SK-N-SH (cell line): ENCODE measurements around the gene HERC3. TPM values are rescaled to one million over a fixed set of nuclear protein-coding genes. Genes with fewer than 3 reads are reported as not detected.

Experiments used
- CTCF ChIA-PET: fragments of 300-600, 350-600 bp; formaldehyde crosslinking; extraction: SDS; loops from one replicate; lab custom pipeline; 2021; lab: Yijun Ruan, JAX
- POLR2A ChIA-PET: fragments of 350-600 bp; sonication (Branson Sonifier 250); formaldehyde crosslinking; extraction: SDS; loops from one replicate; lab custom pipeline; 2020; ENCODE audit warnings: antibody characterized with exemption, inconsistent platforms; lab: Yijun Ruan, JAX
- DNase-seq: peaks from one replicate; pipeline ENCODE4 v3.0.0; 2012
- H2AFZ ChIP-seq: fragments of 200-600 bp; sonication (generic); 2 replicates; pipeline ENCODE4 v1.8.1; 2016; ENCODE audit warnings: antibody characterized with exemption, mild to moderate bottlenecking, low read depth
- H3F3A ChIP-seq: fragments of 200-600 bp; sonication (generic); replicated peaks from 2 replicates; pipeline ENCODE3; 2016; ENCODE audit warnings: antibody characterized with exemption, mild to moderate bottlenecking; ENCODE audit not compliant: insufficient read depth
- H3K27ac ChIP-seq, 2 experiments: fragments of 200-500 bp in 1 of 2; fragments of 200-600 bp in 1 of 2; sonication (Bioruptor generic) in 1 of 2; sonication (generic), shearing (Covaris generic) in 1 of 2; 2 replicates each; pipeline versions ENCODE4 v1.5.1 to v1.6.1; 2014 to 2016; ENCODE audit warnings: low read depth in 2 of 2, inconsistent platforms in 1 of 2, low read length in 1 of 2, mild to moderate bottlenecking in 1 of 2, mixed read lengths in 1 of 2
- H3K27me3 ChIP-seq: fragments of 200-600 bp; sonication (generic), shearing (Covaris generic); 2 replicates; pipeline ENCODE4 v1.6.1; 2016; ENCODE audit warnings: mixed run types; ENCODE audit not compliant: insufficient read depth
- H3K36me3 ChIP-seq, 2 experiments: fragments of 200-500 bp in 1 of 2; fragments of 200-600 bp in 1 of 2; sonication (Bioruptor generic) in 1 of 2; sonication (generic) in 1 of 2; replicated peaks in 1 of 2; 2 replicates each; pipeline versions ENCODE3 to v1.5.1; 2014 to 2016; ENCODE audit warnings: low read length in 1 of 2, mild to moderate bottlenecking in 1 of 2; ENCODE audit not compliant: insufficient read depth in 2 of 2, control insufficient read depth in 1 of 2
- H3K4me1 ChIP-seq, 2 experiments: fragments of 200-500 bp in 1 of 2; fragments of 200-600 bp in 1 of 2; sonication (Bioruptor generic) in 1 of 2; sonication (generic), shearing (Covaris generic) in 1 of 2; 2 replicates each; pipeline versions ENCODE4 v1.5.1 to v1.6.1; 2014 to 2016; ENCODE audit warnings: low read depth in 1 of 2, low read length in 1 of 2, mixed run types in 1 of 2; ENCODE audit not compliant: insufficient read depth in 2 of 2, control insufficient read depth in 1 of 2
- H3K4me2 ChIP-seq: fragments of 200-600 bp; sonication (generic), shearing (Covaris generic); 2 replicates; pipeline ENCODE4 v1.6.1; 2017; ENCODE audit warnings: mixed run types
- H3K4me3 ChIP-seq, 2 experiments: fragments of 200-500 bp in 1 of 2; fragments of 200-600 bp in 1 of 2; sonication (Bioruptor generic) in 1 of 2; sonication (generic), shearing (Covaris generic) in 1 of 2; 2 replicates each; pipeline versions ENCODE4 v1.5.1 to v1.8.1; 2014 to 2016; ENCODE audit warnings: low read depth in 2 of 2, inconsistent platforms in 1 of 2, low read length in 1 of 2, mild to moderate bottlenecking in 1 of 2, mixed read lengths in 1 of 2, moderate library complexity in 1 of 2
- H3K79me2 ChIP-seq: fragments of 200-600 bp; sonication (generic); 2 replicates; pipeline ENCODE4 v1.8.1; 2017; ENCODE audit warnings: mild to moderate bottlenecking; ENCODE audit not compliant: insufficient read depth
- H3K9ac ChIP-seq: fragments of 200-600 bp; sonication (generic); 2 replicates; pipeline ENCODE4 v1.6.1; 2017; ENCODE audit warnings: mixed run types
- H3K9me2 ChIP-seq: fragments of 200-600 bp; sonication (generic); 2 replicates; pipeline ENCODE4 v1.6.1; 2017; ENCODE audit warnings: mixed run types
- H3K9me3 ChIP-seq: fragments of 200-600 bp; sonication (generic); 2 replicates; pipeline ENCODE4 v1.6.1; 2017; ENCODE audit warnings: mixed run types, mild to moderate bottlenecking, moderate library complexity
- H4K20me1 ChIP-seq: fragments of 200-600 bp; sonication (generic); 2 replicates; pipeline ENCODE4 v1.6.1; 2017; ENCODE audit warnings: mild to moderate bottlenecking, mixed run types; ENCODE audit not compliant: insufficient read depth
- EZH2phosphoT487 ChIP-seq: fragments of 200-600 bp; sonication (generic); IDR thresholded peaks from 2 replicates; pipeline ENCODE4 v1.6.1; 2017; ENCODE audit warnings: low read depth, mixed run types, mild to moderate bottlenecking, antibody characterized with exemption, moderate library complexity, borderline replicate concordance
- GABPA ChIP-seq: IDR thresholded peaks from 2 replicates; pipeline ENCODE4 v1.4.0; 2012; ENCODE audit warnings: low read depth, mild to moderate bottlenecking
- GATA2 ChIP-seq: sonication (generic); formaldehyde crosslinking; IDR thresholded peaks from 2 replicates; pipeline ENCODE4 v1.5.0; 2020; ENCODE audit warnings: mild to moderate bottlenecking, missing genetic modification reagents
- JUND ChIP-seq: IDR thresholded peaks from 2 replicates; pipeline ENCODE4 v1.4.0; 2012
- MAX ChIP-seq: IDR thresholded peaks from 2 replicates; pipeline ENCODE4 v1.4.0; 2012; ENCODE audit warnings: low read depth
- RCOR1 ChIP-seq: fragments of 150-350 bp; IDR thresholded peaks from 2 replicates; pipeline ENCODE4 v1.6.1; 2017; ENCODE audit warnings: antibody characterized with exemption, low read length
- SMC3 ChIP-seq: IDR thresholded peaks from 2 replicates; pipeline ENCODE4 v1.6.1; 2012; ENCODE audit warnings: low read depth, low read length, improper control_type of control experiment
- TCF12 ChIP-seq: IDR thresholded peaks from 2 replicates; pipeline ENCODE4 v1.4.0; 2012
- ZBTB33 ChIP-seq: IDR thresholded peaks from 2 replicates; pipeline ENCODE4 v1.4.0; 2012; ENCODE audit warnings: low read depth, borderline replicate concordance
- WGBS: methylation state at CpG from one replicate; pipeline ENCODE4 v1.1.6; 2017; ENCODE audit warnings: low lambda C conversion rate; 5-methylcytosine and 5-hydroxymethylcytosine counted together
- polyA plus RNA-seq, 3 experiments: library from polyadenylated mRNA; depleted of rRNA; stranded (reverse); fragments of >200 nt; gene quantifications; 2 replicates each; pipeline ENCODE4 v1.2.3, GENCODE V29; 2012
- TF ChIP-seq, protein P1 (sequence below): IDR thresholded peaks from 2 replicates; pipeline ENCODE4; 2012
- TF ChIP-seq, protein P2 (sequence below): fragments of 200-600 bp; sonication (generic); IDR thresholded peaks from 2 replicates; pipeline ENCODE4 v1.6.1; 2017; ENCODE audit warnings: antibody characterized with exemption, mild to moderate bottlenecking, moderate library complexity

HERC3 gene
- polyA plus RNA-seq, 1 of the 3 experiments (the other 2 are of a cell fraction) = 4.6 TPM

- TF ChIP-seq ZBTB33 = no peak
Observed at GRCh38 chr4:88745175-88745574, 152.9 kb downstream of the HERC3 start (continued).

DNA sequence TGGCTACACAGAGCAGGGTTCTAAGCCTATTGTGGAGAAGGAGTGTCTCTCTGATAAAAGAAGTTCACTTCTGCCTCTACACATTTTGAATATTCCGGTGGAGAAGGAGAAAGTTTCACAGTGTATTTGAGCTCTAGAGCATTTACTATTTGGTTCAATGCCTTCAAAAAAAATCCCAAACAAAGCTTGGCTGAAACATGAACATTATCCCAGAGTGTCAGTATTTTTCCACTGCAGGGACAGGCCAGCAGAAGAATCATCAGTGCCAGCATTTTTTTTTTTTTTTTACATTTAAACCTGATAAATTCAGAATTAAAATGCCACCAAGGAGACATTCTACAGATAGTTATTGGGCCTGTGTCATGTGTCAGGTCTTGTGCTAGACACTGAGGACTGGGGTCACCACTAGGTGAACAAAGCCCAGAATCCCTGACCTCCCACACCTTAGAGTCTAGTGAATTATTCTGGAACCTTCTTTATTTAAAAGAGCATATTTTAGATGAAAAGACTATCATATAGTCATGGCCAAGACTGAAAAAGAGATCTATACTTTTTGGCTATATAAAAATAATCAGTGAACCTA, 153.4 kb downstream of the HERC3 start:
- H3K9ac ChIP-seq = no peak overlapping the region
- H3K27ac ChIP-seq = no peak overlapping the region
- DNase-seq = no peak
- no peaks in the 10 kb centered on the region for H3K9me2 ChIP-seq
- CTCF ChIA-PET = interaction anchor here (1.1 kb wide), 1 partner anchor 73 kb away, joined by 4 read pairs; no protein-coding TSS in a partner anchor
- no peaks in the 10 kb centered on the region for H3F3A ChIP-seq
- H4K20me1 ChIP-seq = no peaks in the 10 kb centered on the region
- H3K36me3 ChIP-seq = peaks cover 0 to 3% of the 10 kb centered on the region in 2 experiments
- H3K4me3 ChIP-seq = no peak overlapping the region
- POLR2A ChIA-PET = no interaction called here
- H3K4me2 ChIP-seq = no peak overlapping the region
- TF ChIP-seq ZBTB33 = no peak
- TF ChIP-seq MAX = no peak
- no peak for TF ChIP-seq TCF12
- no peak for TF ChIP-seq GATA2 (CRISPR knock-in tag)
- TF ChIP-seq JUND = no peak
- TF ChIP-seq RCOR1 = no peak
- no peak for TF ChIP-seq SMC3
- TF ChIP-seq, protein P1, sequence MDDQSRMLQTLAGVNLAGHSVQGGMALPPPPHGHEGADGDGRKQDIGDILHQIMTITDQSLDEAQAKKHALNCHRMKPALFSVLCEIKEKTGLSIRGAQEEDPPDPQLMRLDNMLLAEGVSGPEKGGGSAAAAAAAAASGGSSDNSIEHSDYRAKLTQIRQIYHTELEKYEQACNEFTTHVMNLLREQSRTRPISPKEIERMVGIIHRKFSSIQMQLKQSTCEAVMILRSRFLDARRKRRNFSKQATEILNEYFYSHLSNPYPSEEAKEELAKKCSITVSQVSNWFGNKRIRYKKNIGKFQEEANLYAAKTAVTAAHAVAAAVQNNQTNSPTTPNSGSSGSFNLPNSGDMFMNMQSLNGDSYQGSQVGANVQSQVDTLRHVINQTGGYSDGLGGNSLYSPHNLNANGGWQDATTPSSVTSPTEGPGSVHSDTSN = no peak
- no peak for TF ChIP-seq EZH2phosphoT487
- TF ChIP-seq, protein P2, sequence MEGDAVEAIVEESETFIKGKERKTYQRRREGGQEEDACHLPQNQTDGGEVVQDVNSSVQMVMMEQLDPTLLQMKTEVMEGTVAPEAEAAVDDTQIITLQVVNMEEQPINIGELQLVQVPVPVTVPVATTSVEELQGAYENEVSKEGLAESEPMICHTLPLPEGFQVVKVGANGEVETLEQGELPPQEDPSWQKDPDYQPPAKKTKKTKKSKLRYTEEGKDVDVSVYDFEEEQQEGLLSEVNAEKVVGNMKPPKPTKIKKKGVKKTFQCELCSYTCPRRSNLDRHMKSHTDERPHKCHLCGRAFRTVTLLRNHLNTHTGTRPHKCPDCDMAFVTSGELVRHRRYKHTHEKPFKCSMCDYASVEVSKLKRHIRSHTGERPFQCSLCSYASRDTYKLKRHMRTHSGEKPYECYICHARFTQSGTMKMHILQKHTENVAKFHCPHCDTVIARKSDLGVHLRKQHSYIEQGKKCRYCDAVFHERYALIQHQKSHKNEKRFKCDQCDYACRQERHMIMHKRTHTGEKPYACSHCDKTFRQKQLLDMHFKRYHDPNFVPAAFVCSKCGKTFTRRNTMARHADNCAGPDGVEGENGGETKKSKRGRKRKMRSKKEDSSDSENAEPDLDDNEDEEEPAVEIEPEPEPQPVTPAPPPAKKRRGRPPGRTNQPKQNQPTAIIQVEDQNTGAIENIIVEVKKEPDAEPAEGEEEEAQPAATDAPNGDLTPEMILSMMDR = no peak
- TF ChIP-seq GABPA = no peak
- no peaks in the 10 kb centered on the region for H3K27me3 ChIP-seq
- WGBS = 89% methylated on average over 1 of the region's 1 CpG
- H2AFZ ChIP-seq = no peak overlapping the region
- H3K4me1 ChIP-seq = no peaks in the 10 kb centered on the region; a peak in 1 of 4 replicates
- no peaks in the 10 kb centered on the region for H3K79me2 ChIP-seq
- no peaks in the 10 kb centered on the region for H3K9me3 ChIP-seq
